OCI-LY3 (cell line): Measurements from ENCODE around the gene CAPN14.

Source experiments
- EZH2phosphoT487 ChIP-seq: fragments of 200-600 bp; shearing (Covaris generic); IDR thresholded peaks from 2 replicates; pipeline ENCODE4 v1.6.1; 2018; ENCODE audit warnings: antibody characterized with exemption, mixed run types, low read depth
- TF ChIP-seq, protein P1 (sequence below): fragments of 200-600, 300-600 bp; sonication (generic); IDR thresholded peaks from 2 replicates; pipeline ENCODE4 v1.5.1; 2014; ENCODE audit warnings: antibody characterized with exemption, low read length, low read depth

DNA sequence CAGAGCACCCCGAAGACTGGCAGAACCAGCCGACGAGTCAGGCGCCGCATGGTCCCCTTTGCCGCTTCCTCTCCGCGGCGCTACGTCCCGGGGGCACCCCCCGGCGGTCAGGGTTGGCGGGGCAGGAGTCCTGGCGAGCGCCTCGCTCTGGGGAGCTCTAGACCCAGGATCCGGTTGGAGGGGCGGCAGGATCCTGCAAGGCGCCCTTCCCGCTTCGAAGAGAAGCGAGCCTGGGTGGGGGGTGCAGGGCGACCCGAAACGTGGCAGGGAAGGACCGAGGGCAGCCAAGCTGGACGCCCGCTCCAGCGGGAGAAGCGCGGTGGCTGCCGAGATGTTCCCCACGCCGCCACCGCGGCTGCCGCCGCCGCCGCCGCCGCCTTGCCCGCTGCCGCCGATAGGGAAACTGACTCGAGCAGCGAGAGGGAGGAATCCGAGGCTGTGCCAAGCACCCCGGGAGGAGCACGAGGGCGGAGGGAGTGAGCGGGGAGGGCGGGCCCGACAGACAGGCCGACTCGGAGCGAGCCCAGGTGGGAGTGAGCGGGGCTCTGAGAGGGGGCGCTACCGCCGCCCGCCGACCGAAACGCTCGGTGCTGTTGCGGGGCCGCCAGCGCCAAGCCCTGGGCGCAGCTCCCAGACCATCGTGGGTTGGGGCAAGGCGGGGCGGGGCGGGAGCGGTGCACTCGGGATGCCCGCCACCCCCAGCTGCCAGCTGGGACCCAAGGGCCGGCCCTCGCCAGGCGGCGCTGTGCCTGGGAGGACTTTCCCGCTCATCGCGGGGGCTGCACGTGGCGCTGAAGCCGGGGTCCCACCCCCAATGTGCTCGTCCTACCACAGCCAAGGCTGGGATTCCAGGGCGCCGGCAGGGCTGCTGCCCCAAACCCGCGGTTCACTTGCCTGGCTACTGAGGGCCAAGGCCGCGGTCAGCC, 79.0 kb downstream of the CAPN14 start, which contains the start of gene GALNT14:
- TF ChIP-seq, protein P1, sequence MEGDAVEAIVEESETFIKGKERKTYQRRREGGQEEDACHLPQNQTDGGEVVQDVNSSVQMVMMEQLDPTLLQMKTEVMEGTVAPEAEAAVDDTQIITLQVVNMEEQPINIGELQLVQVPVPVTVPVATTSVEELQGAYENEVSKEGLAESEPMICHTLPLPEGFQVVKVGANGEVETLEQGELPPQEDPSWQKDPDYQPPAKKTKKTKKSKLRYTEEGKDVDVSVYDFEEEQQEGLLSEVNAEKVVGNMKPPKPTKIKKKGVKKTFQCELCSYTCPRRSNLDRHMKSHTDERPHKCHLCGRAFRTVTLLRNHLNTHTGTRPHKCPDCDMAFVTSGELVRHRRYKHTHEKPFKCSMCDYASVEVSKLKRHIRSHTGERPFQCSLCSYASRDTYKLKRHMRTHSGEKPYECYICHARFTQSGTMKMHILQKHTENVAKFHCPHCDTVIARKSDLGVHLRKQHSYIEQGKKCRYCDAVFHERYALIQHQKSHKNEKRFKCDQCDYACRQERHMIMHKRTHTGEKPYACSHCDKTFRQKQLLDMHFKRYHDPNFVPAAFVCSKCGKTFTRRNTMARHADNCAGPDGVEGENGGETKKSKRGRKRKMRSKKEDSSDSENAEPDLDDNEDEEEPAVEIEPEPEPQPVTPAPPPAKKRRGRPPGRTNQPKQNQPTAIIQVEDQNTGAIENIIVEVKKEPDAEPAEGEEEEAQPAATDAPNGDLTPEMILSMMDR, result peak; percentile 72
- no peak for TF ChIP-seq EZH2phosphoT487
